Left renal pelvis (tissue), 4 donors: Measurements from ENCODE around the gene SLC23A1. TPM values are rescaled to one million over a fixed set of nuclear protein-coding genes. Genes with fewer than 3 reads are reported as not detected.
"Not testable (repeated sequence)": the region's sequence is repeated elsewhere in the genome, so short reads cannot be mapped to it uniquely, and the experiment has no call there.

ENCODE experiments used
- DNase-seq, 4 donors: peaks; one replicate each; pipeline ENCODE4 v3.0.0-alpha.2; 2013; ENCODE audit warnings: low read depth in 4 of 4, low spot score in 3 of 4
- polyA plus RNA-seq, 4 donors: library from polyadenylated mRNA; unstranded; fragments of 120-200 nt; gene quantifications; one replicate each; pipeline ENCODE4 v1.2.1, GENCODE V29; 2013; ENCODE audit not compliant: insufficient read length in 4 of 4

SLC23A1 gene
- polyA plus RNA-seq, 4 donors = 1.1 to 16.8 (median 11.9) TPM

DNA sequence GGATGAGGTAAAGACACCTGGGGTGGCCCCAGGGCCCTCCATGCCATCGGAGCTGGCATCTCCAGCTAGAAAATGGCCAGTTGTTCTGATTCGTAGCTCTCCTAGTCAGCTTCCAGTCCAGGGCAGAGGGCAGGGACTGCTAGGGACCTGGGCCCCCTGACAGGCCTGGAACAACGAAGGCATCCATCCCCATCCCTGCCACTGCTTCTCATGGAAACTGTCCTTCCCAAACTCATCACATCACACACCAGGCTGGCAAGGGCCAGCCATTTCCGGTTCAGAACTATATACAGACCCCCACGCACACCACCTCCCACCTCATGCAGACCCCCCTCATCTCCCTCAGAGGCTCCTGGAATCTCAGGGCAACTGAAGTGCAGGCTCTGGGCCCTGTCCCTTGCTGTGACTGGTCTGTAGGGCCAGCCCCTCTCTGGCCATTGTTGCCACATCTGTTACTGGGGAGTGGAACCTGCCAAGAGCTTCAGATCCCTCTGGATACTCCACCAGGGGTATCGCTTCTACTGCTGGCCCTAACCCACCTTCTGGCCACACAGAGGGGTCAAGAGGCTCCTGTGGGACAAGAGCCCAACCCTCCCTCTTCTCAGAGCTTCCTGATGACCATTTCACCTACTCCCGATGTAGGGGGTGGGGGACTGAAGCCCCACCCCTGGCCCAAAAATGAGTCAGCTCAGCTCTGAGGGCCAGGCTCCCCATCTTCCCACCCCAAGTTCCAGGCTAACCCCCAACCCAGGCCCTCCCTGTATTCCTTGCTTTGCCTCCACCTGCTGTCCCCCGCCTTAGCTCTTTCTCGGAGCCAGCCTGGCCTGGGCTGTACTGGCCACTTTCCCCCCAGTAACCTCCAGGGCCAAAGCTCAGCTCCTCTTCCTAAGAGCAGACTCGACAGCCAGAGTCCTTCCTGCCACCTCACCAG lies 7.8 kb upstream of the SLC23A1 start:
- DNase-seq = no peak

DNA sequence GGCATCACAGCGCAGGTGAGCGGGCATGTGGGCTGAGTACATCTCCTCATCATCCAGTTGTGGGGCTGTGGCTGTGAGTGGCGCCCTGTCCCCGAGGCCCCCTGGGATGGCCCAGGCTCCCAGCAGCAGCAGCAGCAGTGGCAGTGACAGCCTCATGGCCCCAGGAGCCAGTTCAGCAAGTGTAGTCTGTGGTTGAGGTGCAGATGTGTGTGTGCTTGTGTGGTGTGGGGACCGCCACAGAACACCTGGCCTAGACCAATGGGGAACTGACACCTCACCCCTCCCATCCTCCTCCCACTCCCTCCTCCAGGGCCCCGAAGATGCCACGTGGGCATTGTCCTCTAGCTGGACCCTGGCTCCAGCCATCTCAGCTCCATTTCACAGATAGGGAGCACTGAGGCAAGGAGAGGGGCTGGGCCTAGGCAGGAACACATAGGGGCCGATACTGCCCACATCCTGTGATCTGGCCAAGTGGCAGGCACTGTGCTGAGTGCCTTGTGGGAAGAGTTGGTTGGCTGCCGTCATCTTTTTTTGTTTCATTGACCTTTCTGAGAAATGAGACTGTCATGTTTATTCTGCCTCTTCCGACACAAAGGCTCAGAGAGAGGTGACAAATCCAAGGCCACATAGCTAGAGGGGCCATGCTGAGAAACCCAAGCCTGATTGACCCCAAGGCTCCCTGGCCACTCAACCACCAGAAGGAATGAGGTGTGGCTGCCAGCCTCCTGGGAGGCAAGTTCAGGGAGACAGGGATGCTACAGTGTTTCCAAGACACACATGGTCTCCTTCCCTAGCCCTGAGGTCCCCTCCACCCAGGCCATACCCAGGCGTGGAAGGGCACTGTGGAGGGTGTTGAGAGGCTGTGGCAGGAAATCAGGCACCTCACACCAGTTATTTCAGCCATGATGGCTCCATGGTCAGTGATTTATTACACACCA lies 6.9 kb upstream of the SLC23A1 start, which contains the start of gene MZB1:
MZB1 (minus strand) TSS at position 213 of the 938 bp plus-strand sequence; CDS start at position 156, 57 bp downstream.
- no peak for DNase-seq

DNA sequence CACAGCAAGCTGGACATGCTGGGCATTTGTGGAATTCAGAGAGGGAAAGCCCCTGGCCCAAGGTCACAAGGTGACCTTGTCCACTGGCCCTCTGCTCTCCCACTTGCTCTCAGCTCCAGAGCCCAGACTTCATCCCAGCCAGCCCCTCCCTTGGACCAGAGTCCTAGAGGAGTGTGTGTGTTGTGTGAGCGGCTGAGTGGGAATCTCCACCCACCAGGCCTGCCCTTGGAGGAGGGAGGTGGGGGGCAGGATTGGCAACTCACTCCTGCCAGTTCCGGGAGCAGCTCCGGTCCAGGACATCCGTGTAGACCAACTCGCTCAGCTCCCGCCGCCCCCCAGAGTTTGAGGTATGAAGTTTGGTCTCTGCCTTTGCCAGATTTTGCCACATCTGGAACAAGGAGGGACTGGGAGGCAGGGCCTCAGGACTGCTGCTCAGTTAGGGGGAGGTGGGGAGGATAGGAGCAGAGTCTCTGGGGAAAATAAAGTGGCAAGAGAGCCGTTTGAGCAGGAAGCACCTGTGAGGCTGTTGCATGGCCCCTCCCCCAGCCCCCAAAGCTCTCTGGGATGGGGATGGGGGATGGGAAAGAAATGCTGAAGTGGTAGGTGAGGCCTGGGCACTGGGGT lies 5.2 kb upstream of the SLC23A1 start:
- DNase-seq = no peak

DNA sequence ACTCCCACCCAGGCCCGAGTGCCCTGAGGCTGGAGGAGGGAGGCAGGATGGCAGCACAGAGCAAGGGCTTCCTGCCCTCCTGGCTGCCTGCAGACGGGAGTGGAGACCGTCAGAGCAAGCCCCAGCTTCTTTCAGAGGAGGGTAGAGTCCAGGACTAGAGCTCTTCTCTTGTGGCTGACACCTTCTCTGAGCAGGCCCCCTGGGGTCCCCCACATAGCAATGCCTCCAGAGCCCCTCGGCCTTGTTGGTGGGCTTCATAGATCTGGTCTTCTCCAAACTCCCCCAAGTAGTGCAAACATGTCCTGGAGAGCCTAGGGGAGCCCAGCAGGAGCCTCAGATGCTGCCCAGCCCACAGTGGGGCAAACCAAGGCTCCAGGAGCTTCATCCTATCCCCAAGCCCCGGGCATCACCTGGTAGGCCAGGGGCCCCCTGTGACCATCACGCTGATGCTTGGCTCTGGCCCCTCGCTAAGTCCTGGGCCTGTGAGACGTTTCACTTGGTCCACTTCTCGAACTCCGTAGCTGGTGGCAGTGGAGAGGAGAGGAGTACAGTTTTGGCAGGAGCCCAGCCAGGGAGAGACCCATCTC lies 4.6 kb upstream of the SLC23A1 start:
- no peak for DNase-seq

DNA sequence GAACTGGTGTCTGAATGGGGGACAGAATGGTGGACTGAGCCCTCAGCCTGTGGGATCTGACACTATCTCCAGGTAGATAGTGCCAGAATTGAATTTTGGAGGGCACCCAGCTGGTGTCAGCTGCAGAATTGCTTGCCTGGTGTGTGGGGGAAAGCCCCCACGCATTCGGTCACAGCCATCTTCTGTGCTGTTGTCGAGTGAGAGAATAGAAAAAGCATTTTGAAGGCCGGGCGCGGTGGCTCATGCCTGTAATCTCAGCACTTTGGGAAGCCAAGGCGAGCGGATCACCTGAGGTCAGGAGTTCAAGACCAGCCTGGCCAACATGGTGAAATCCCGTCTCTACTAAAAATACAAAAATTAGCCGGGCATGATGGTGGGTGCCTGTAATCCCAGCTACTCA lies 3.9 kb upstream of the SLC23A1 start:
- not testable (repeated sequence) for DNase-seq

DNA sequence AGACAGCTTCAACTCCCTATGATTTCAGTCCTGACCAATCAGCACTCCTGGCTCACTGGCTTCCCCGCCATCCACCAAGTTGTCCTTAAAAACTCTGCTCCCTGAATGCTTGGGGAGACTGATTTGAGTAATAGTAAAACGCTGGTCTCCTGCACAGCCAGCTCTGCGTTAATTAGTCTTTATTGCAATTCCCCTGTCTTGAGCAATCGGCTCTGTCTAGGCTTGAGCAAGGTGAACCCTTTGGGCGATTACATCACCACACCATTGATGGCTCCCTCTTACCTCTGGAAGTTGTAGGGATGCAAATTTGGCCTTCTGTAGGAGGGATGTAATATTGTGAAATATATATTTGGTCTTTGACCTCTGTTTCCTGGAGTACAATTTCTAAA lies 2.9 kb upstream of the SLC23A1 start:
- DNase-seq = no peak

DNA sequence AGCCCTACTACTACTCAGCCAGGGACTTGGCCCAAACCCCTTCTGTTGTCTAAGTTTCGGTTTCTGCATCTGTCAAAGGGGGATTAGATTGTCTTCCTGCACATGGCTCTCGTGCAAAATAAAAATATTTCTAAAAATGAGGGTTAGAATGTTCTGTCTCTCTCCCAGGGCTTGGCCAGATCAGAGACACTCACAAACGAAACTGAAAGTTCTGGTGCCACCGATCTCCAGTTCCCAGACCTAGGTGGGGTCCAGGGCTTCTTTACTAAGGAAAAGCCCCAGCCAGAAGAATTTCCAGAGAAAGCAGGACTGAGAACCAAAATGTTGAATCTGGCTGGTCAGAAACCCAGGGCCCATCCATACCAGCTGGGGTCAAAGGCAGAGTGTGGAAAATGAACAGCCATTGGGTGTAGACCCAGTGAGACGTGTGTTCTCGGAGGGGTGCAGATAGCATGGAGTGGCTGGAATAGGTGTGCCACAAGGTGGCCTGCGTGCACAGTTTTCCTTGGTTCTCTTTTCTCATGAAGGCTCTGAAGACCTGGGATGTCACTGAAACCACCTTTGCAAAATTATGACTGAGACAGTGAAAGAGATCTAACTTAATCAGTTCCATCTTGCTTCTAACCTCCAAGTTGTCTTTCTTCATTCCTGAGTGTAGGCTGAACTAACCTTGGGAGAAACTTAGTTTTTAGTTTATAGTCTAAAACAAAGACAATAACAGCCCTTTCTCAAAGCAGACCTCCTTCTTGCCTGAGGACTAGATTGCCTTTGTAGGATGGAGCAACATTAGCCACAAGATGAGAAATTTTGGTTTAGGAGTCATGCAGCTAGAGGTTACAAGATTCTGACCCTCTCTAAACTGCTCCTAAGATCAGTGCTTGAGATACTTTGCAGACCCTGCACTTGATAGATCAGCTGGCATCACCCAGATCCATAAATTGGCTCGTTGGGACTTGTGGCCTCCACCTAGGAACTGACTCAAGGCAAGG lies 2.3 kb upstream of the SLC23A1 start:
- DNase-seq = no peak

DNA sequence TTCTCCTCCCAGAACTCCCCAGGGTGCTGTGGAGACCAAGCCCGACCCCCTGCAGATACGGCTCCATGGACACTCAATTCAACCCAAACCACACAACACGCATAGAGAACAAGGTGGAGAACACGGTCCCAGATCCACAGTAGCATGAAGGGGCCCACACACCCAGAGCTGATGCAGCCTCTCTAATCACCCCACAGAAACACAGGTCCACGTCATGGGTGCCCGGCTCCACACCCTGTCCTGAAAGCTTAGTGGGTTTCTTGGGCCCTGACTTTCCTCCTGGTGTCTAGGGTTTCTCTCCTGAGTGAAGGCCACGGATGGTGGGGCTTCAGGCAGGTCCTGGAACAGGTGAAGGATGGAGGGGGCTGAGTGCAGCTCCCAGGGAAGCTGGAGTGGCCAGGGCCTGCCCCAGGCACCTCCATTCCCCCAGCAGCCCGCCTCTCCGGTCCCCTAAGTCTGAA lies 1.5 kb upstream of the SLC23A1 start:
- no peak for DNase-seq

DNA sequence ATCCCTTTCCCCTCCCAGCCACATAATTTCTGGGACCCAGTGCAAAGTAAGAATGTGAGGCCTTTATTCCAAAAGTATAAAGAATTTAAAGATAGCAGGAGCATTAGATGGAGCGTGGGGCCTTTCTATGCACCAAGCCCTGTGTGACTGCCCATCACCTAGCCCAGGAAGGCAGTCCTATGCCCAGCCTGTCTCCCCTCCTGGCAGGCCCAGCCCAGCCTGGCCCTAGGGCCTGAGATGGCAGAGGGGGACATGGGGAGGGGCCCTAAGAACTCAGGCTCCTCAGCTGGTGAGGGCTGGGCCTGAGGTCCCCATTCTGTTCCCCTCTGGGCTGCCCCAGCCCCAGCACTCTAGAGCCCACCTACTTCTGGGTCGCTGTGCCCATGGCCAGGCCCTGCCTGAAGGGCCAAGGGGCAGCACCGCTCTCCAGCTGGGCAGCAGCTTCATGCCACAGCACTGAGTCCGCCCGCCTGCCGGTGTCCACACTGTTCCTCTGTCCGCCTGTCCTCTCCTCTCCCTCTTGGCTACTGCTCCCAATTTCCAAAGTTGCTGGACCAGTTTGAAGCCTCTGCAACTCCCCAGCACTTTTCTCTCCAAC lies 995 bp upstream of the SLC23A1 start:
- DNase-seq = no peak

DNA sequence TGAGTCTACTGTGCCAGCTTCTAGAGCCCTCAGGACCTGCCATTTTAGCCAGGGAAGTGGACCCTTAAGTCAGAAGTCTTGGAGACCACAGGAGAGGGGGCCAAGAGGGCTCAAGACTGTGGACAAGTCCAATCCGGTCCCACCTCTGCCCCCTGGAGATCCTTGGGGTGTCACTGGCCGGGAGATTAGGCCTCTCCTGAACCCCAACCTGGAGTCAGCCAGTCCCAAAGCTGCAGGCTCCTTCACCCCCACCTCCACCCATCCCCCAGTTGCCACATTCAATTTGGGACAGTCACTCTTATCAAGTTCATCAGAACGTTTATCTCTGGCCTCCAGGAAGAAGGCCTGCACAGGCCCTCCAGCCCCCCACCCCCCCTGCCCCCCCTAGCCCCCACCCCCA lies 290 bp downstream of the SLC23A1 start:
- DNase-seq = no peak

DNA sequence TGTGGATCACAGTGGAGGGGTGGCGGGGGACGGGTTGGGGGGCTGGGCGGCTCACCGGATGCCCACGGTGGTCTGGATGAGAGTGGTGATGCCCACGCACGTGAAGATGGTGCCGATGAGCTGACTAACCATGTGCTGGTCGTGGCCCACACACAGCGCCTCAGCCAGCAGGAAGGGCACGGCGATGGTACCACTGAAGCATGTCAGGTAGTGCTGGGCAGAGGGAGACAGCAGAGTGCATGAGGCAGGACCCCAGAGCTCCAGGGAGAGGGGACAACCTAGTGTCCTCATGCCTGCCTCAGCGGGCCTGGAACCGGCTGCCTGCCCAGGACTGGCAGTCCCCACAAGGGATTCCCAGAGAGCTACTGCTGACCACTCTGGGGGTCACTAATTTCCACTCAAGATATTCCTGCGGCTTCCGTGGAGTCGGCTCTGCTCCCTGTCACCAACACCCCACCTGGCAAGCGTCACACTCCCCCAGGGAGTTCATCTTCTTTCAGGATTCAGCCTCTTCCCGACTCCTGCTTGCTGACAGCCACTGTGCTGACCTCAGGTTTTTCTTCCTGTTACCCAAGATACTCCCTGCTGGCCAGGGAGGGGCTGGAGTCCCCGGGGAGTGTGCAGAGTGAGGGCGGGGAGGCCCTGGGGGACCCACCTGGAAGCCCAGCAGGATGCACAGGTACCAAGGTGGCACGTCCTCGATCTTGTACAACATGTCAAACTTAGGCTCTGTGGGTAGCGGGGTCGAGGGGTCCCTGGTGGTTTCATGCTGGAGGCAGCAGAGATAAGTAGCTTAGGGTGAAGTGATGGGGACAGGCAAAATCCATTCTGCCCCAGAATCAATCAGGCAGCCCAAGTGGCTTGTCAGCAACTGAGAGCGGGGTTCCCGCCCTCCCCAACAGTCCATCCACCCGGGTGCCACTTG lies 998 bp downstream of the SLC23A1 start:
- DNase-seq = no peak

DNA sequence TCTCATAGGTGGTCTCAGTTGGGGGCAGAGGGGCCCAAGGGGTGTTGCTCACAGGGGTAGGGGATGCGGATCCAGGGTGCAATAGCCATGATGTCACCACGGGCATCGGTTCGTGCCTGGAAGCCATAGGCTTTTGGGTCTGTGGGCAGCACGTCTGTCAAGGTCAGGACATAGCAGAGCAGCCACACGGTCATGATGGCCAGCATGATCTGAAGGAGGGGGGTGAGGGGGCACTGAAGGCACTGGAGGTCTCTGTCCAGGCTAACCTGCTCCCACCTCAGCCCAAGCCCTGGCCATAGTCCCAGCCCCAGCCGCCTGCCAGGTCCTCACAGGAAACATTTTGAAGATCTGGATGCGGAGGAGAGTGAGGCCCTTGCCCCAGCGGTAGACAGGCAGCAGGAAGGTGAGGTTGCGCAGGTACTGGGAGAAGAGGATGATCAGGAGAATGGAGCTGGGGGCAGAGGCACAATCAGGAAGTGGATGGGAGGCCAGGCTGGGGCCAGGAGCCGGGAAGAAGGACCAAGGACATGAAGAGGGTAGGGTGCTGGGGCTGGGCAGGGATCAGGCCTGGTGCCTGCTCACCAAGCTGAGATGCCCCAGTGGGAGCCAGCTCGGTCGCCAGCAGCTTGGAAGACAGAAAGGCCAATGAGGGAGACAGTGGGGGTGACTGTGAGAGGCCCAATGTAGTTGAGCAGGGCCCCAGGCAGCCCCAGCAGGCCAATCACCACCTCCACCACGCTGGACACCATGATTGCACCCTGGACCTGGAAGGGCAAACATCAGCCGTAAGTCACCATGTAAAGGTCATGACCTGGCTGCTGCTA lies 3.3 kb downstream of the SLC23A1 start:
- DNase-seq = no peak

DNA sequence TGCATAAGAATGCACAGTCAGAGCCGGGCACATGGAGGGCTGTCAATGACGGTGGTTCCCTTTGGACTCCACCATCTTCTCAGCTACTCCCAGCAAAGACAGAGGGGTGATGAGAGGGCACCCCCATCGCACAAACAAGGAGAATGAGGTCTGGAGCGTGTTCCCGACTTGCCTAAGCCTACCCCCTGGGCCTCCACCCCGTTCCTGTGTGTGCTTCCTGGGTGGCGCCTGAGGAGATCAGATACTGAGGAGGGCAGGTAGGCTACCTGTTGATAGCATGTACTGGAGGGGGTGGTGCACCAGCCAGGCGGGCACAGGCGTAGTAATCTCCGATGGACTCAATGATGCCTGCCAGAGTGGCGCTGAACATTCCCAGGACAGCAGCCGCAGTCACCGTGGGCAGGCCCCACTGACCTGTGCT lies 4.1 kb downstream of the SLC23A1 start:
- no peak for DNase-seq

DNA sequence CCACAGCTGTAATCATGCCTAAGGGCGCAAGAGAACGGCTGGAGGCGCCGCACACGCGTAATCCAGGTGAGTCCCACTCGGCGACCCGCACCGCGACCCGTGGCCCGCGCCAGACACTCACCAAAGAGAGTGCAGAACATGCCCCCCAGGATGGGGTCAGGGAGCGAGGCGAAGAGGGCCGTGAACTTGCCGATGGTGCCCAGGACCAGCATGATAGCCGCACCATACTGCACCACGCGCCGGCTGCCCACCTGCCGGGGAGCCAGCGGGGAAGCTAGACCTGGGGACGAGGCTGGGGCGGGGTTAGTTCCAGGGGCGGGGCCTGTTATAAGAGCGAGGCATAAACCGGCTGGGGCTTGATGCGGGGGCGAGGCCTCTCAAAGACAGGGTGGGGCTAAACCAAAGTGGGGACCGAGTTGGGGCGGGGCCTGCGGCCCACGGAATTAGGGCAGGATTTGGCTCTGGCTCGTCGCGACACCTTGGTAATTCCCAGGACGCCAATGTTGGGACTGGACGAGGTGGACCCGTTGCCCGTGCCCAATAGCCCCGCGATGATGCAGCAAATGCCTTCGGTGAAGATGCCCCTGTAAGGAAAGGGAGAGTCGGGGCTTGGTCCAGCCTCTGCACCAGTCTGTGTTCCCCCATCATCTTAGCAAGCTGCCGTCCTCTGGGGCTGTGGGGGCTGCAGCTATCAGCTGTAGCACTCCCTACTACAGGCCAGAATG lies 4.8 kb downstream of the SLC23A1 start:
- DNase-seq = no peak

DNA sequence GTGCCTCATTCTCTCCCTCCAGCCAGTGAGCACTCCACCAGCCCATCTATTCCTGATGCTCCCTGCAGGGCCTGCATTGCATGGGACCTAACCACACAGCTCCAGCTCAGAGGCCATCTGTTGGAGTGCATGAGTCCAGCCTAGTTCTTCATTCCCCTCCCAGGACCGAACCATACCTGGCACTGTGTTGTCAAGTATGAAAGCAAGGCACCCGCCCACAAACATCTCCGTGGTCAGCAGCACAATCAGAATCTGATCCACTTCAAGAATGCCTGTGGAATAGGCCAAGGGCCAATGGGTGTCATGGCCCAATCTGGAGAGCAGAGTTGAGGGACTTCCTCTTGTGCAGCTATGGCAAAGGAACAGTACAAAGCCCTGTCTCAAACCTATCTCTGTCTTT lies 5.9 kb downstream of the SLC23A1 start:
- no peak for DNase-seq

DNA sequence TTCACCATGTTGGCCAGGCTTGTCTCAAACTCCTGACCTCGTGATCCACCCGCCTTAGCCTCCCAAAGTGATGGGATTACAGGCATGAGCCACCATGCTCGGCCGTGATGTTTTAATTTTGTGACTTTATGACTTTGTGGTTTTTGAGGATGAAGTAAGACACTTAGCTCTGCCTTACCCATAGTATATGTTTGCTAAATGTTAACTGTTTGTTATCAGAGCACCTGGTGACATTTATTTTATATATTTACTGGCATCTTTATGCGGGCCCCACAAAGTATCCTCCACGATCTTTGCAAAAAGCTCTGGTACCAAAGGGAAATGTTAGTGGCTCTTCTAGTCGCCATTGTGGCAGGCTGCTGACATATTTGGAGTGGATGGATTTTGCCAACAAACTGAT lies 6.7 kb downstream of the SLC23A1 start:
- DNase-seq = no peak
